Hepatocyte (in vitro differentiated cells): ENCODE data around the gene PHETA1.
"Not testable (repeated sequence)": the region's sequence is repeated elsewhere in the genome, so short reads cannot be mapped to it uniquely, and the experiment has no call there.

Source experiments
- EZH2 ChIP-seq: fragments of 200-600 bp; sonication (generic); IDR thresholded peaks from 2 replicates; pipeline ENCODE4 v1.6.1; 2016; ENCODE audit warnings: antibody characterized with exemption, mild to moderate bottlenecking, borderline replicate concordance
- EZH2phosphoT487 ChIP-seq: fragments of 200-600 bp; sonication (generic); IDR thresholded peaks from one replicate; pipeline ENCODE4 v1.6.1; 2018; ENCODE audit warnings: antibody characterized with exemption, mild to moderate bottlenecking, low read depth, moderate library complexity; ENCODE audit not compliant: unreplicated experiment, severe bottlenecking
- TF ChIP-seq, protein P1 (sequence below): fragments of 200-600 bp; sonication (generic); IDR thresholded peaks from 2 replicates; pipeline ENCODE4 v1.5.1; 2016; ENCODE audit warnings: antibody characterized with exemption, mild to moderate bottlenecking; ENCODE audit not compliant: poor library complexity

DNA sequence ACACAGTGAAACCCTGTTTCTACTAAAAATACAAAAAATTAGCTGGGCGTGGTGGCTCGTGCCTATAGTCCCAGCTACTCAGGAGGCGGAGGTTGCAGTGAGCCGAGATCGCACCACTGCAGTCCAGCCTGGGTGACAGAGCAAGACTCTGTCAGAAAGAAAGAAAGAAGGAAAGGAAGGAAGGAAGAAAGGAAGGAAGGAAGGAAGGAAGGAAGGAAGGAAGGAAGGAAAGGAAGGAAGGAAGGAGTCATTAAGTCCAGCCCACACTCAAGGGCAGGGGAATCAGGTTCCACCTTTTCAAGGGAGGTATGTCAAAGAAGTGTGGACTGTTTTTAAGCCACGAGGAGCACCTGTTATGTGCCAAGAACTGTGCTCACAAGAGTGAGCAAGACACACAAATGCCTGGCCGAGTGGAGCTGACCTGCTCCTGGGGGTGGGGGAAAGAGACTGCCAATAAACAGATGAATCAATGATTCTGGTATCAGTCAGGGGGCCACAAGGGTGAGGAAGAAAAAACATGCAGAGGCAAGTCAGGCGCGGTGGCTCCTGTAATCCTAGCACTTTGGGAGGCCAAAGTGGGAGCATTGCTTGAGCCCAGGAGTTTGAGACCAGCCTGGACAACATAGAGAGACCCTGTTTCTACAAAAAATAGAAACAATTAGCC lies 31.0 kb upstream of the PHETA1 start:
- TF ChIP-seq, protein P1, sequence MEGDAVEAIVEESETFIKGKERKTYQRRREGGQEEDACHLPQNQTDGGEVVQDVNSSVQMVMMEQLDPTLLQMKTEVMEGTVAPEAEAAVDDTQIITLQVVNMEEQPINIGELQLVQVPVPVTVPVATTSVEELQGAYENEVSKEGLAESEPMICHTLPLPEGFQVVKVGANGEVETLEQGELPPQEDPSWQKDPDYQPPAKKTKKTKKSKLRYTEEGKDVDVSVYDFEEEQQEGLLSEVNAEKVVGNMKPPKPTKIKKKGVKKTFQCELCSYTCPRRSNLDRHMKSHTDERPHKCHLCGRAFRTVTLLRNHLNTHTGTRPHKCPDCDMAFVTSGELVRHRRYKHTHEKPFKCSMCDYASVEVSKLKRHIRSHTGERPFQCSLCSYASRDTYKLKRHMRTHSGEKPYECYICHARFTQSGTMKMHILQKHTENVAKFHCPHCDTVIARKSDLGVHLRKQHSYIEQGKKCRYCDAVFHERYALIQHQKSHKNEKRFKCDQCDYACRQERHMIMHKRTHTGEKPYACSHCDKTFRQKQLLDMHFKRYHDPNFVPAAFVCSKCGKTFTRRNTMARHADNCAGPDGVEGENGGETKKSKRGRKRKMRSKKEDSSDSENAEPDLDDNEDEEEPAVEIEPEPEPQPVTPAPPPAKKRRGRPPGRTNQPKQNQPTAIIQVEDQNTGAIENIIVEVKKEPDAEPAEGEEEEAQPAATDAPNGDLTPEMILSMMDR: not testable (repeated sequence)
- TF ChIP-seq EZH2, EZH2phosphoT487: not testable (repeated sequence)
